Measurements from ENCODE around the gene ARL11. TPM values are rescaled to one million over a fixed set of nuclear protein-coding genes. Genes with fewer than 3 reads are reported as not detected.
A peak's percentile ranks its signal among the peaks of the same experiment; 100 is the strongest.

The ARL11 gene
- total RNA-seq, 2 experiments from 2014 or later, result 0.97 to 1.1 TPM

- H3K4me1 Mint-ChIP-seq, result no peaks in the 10 kb centered on the region
- H3K27ac Mint-ChIP-seq, result no peak overlapping the region
- H3K27me3 Mint-ChIP-seq, result no peaks in the 10 kb centered on the region
- no peaks in the 10 kb centered on the region for H3K9me3 Mint-ChIP-seq
- H3K4me3 Mint-ChIP-seq, result no peak overlapping the region
- DNase-seq, result no peak
- H3K36me3 Mint-ChIP-seq, result peaks cover 2% of the 10 kb centered on the region
Observed at GRCh38 chr13:49651570-49652354, 23.5 kb downstream of the ARL11 start.

GRCh38 chr13:49652355-49653305 lies 24.3 kb downstream of the ARL11 start:
- no peaks in the 10 kb centered on the region for H3K9me3 Mint-ChIP-seq
- no peak overlapping the region for H3K27ac Mint-ChIP-seq
- peak; percentile 23 for DNase-seq
- H3K4me1 Mint-ChIP-seq, result no peaks in the 10 kb centered on the region
- no peaks in the 10 kb centered on the region for H3K27me3 Mint-ChIP-seq
- H3K36me3 Mint-ChIP-seq, result peaks cover 2% of the 10 kb centered on the region
- H3K4me3 Mint-ChIP-seq, result no peak overlapping the region

- Mint-ChIP-seq H3K9me3 (no peaks in the 10 kb centered on the region), H3K4me1 (no peaks in the 10 kb centered on the region)
Observed at GRCh38 chr13:49653478-49653877, 25.2 kb downstream of the ARL11 start.

GRCh38 chr13:49654011-49654410 lies 25.7 kb downstream of the ARL11 start:
- no peak for DNase-seq
- Mint-ChIP-seq H3K4me3 (no peak overlapping the region), H3K4me1 (no peaks in the 10 kb centered on the region), H3K9me3 (no peaks in the 10 kb centered on the region), H3K27ac (no peak overlapping the region), H3K36me3 (peaks cover 6% of the 10 kb centered on the region), H3K27me3 (no peaks in the 10 kb centered on the region)

More at GRCh38 chr13:49653478-49653877, 25.2 kb downstream of the ARL11 start:
- no peaks in the 10 kb centered on the region for H3K27me3 Mint-ChIP-seq
- H3K27ac Mint-ChIP-seq, result no peak overlapping the region
- DNase-seq, result no peak
- H3K4me3 Mint-ChIP-seq, result no peak overlapping the region
- H3K36me3 Mint-ChIP-seq, result peaks cover 6% of the 10 kb centered on the region

GRCh38 chr13:49655906-49656305 lies 27.6 kb downstream of the ARL11 start:
- Mint-ChIP-seq H3K27me3 (no peaks in the 10 kb centered on the region), H3K4me3 (no peak overlapping the region)

GRCh38 chr13:49657241-49657641 lies 28.9 kb downstream of the ARL11 start:
- no peaks in the 10 kb centered on the region for H3K27me3 Mint-ChIP-seq
- no peaks in the 10 kb centered on the region for H3K9me3 Mint-ChIP-seq
- H3K27ac Mint-ChIP-seq, result no peak overlapping the region
- no peaks in the 10 kb centered on the region for H3K4me1 Mint-ChIP-seq
- DNase-seq, result no peak
- H3K4me3 Mint-ChIP-seq, result no peak overlapping the region
- peaks cover 11% of the 10 kb centered on the region for H3K36me3 Mint-ChIP-seq

More at GRCh38 chr13:49655906-49656305, 27.6 kb downstream of the ARL11 start:
- no peak for DNase-seq
- no peaks in the 10 kb centered on the region for H3K9me3 Mint-ChIP-seq
- H3K36me3 Mint-ChIP-seq, result peaks cover 8% of the 10 kb centered on the region
- no peaks in the 10 kb centered on the region for H3K4me1 Mint-ChIP-seq
- H3K27ac Mint-ChIP-seq, result no peak overlapping the region

- Mint-ChIP-seq H3K27me3 (no peaks in the 10 kb centered on the region), H3K27ac (no peak overlapping the region), H3K36me3 (peaks cover 24% of the 10 kb centered on the region), H3K4me3 (no peak overlapping the region), H3K4me1 (peaks cover 1% of the 10 kb centered on the region), H3K9me3 (no peaks in the 10 kb centered on the region)
- DNase-seq, result no peak
Observed at GRCh38 chr13:49664606-49665005, 36.3 kb downstream of the ARL11 start.

- H3K4me3 Mint-ChIP-seq, result no peak overlapping the region
- H3K27ac Mint-ChIP-seq, result no peak overlapping the region
- H3K9me3 Mint-ChIP-seq, result no peaks in the 10 kb centered on the region
- no peaks in the 10 kb centered on the region for H3K27me3 Mint-ChIP-seq
- peaks cover 7% of the 10 kb centered on the region for H3K4me1 Mint-ChIP-seq
- no peak for DNase-seq
- peaks cover 23% of the 10 kb centered on the region for H3K36me3 Mint-ChIP-seq
Observed at GRCh38 chr13:49667773-49668172, 39.5 kb downstream of the ARL11 start.

- Mint-ChIP-seq H3K4me3 (no peak overlapping the region), H3K36me3 (peaks cover 33% of the 10 kb centered on the region), H3K9me3 (no peaks in the 10 kb centered on the region), H3K27ac (no peak overlapping the region), H3K4me1 (peaks cover 9% of the 10 kb centered on the region), H3K27me3 (no peaks in the 10 kb centered on the region)
- DNase-seq, result no peak
Observed at GRCh38 chr13:49669735-49670309, 41.5 kb downstream of the ARL11 start.

GRCh38 chr13:49670828-49671227 lies 42.5 kb downstream of the ARL11 start:
- Mint-ChIP-seq H3K27ac (no peak overlapping the region), H3K9me3 (no peaks in the 10 kb centered on the region), H3K4me3 (no peak overlapping the region), H3K36me3 (peaks cover 39% of the 10 kb centered on the region), H3K27me3 (no peaks in the 10 kb centered on the region), H3K4me1 (peaks cover 9% of the 10 kb centered on the region)
- no peak for DNase-seq

- peaks cover 18% of the 10 kb centered on the region for H3K4me1 Mint-ChIP-seq
- no peaks in the 10 kb centered on the region for H3K27me3 Mint-ChIP-seq
- peaks cover 30% of the 10 kb centered on the region for H3K36me3 Mint-ChIP-seq
- H3K9me3 Mint-ChIP-seq, result no peaks in the 10 kb centered on the region
- no peak for DNase-seq
- no peak overlapping the region for H3K4me3 Mint-ChIP-seq
- H3K27ac Mint-ChIP-seq, result no peak overlapping the region
Observed at GRCh38 chr13:49676581-49677298, 48.4 kb downstream of the ARL11 start.

- no peak for DNase-seq
- no peak overlapping the region for H3K27ac Mint-ChIP-seq
- H3K4me3 Mint-ChIP-seq, result no peak overlapping the region
- no peaks in the 10 kb centered on the region for H3K9me3 Mint-ChIP-seq
- H3K4me1 Mint-ChIP-seq, result peaks cover 19% of the 10 kb centered on the region
- H3K27me3 Mint-ChIP-seq, result no peaks in the 10 kb centered on the region
- H3K36me3 Mint-ChIP-seq, result peaks cover 28% of the 10 kb centered on the region
Observed at GRCh38 chr13:49678191-49678914, 50.0 kb downstream of the ARL11 start.

GRCh38 chr13:49679246-49679645 lies 50.9 kb downstream of the ARL11 start:
- peaks cover 26% of the 10 kb centered on the region for H3K36me3 Mint-ChIP-seq
- no peaks in the 10 kb centered on the region for H3K9me3 Mint-ChIP-seq
- H3K27ac Mint-ChIP-seq, result no peak overlapping the region
- H3K4me1 Mint-ChIP-seq, result peaks cover 22% of the 10 kb centered on the region
- H3K27me3 Mint-ChIP-seq, result no peaks in the 10 kb centered on the region
- H3K4me3 Mint-ChIP-seq, result no peak overlapping the region
- no peak for DNase-seq

- Mint-ChIP-seq H3K4me3 (no peak overlapping the region), H3K4me1 (peaks cover 27% of the 10 kb centered on the region), H3K27ac (no peak overlapping the region)
Observed at GRCh38 chr13:49681842-49682435, 53.6 kb downstream of the ARL11 start.

More at GRCh38 chr13:49681842-49682435, 53.6 kb downstream of the ARL11 start:
- Mint-ChIP-seq H3K9me3 (no peaks in the 10 kb centered on the region), H3K27me3 (no peaks in the 10 kb centered on the region), H3K36me3 (peaks cover 23% of the 10 kb centered on the region)
- no peak for DNase-seq

All from activated naive CD8-positive, alpha-beta T cell treated with anti-CD3 and anti-CD28 coated beads for 36 hours (primary cell).